DMS79 (cell line): Measurements from ENCODE around the gene SLC12A2.

Source experiments
- DNase-seq: peaks from one replicate; lab custom pipeline; 2025; lab: John Stamatoyannopoulos, UW

Gene SLC12A2

DNA sequence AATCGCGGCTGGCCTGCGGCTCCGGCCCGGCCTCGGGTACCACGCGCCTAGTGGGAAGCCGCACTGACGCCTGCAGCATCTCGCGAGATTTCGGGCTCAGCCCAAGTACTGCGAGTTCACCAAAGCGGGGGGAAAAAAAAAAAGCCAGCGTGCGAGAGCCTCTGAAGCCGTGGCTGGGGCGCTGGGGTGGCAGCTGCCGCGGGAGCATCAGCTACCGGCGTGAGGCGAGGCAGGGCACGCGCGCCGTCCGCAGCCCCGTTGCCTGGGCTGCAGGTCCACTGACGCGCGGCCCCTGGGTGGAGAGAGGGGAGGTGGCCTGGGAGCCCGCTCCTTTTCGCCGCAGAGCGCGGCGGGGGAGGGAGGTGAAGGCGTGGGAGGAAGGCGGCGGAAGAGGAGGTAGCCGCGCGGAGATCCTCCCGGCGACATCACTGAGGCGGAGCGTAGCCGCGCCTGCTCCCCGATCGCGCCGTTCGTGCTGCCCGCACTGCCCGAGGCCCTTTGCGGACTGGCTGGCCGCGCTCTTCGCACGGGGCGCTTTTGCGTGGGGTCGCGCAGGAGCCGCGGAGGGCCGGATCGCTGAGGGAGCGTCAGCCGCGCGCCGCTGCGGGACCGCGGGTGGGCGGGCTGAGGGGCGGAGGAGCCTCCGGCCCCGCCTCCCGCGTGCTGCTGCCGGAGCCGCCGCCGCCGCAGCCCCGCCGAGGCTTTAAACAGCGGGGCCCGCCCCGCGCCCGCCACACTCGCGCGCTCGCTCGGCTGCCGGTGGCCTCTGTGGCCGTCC lies at the start of gene SLC12A2:
SLC12A2 (plus strand) TSS at position 734 of the 778 bp plus-strand sequence. CDS start 189 bp downstream, outside the sequence.
- peak; percentile 68 for DNase-seq

- no peak for DNase-seq
These were observed 47.9 kb upstream of the SLC12A2 start for GRCh38 chr5:128035689-128036088.

GRCh38 chr5:128036950-128037349 lies 46.6 kb upstream of the SLC12A2 start:
- DNase-seq, result no peak

GRCh38 chr5:128038643-128039042 lies 44.9 kb upstream of the SLC12A2 start:
- DNase-seq, result no peak

GRCh38 chr5:128040927-128041326 lies 42.6 kb upstream of the SLC12A2 start:
- no peak for DNase-seq

DNA sequence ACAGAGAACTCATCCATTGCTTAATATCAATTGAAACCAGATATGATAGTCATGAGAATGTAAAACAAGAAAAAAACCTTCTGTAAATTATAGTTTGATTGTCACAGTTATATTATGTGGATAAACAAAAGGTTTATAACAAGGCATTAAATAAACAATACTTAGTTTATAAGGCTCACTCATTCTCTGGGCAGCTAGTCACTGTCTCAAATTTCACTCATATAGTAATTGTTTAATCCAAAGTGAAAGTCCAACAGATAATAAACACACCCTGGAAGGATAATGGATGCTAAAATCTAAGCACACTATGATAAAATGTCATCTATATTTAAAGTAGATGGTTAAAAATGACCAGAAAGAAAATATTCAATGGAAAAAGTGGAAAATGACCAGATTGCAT lies 30.8 kb upstream of the SLC12A2 start:
- DNase-seq, result no peak

DNA sequence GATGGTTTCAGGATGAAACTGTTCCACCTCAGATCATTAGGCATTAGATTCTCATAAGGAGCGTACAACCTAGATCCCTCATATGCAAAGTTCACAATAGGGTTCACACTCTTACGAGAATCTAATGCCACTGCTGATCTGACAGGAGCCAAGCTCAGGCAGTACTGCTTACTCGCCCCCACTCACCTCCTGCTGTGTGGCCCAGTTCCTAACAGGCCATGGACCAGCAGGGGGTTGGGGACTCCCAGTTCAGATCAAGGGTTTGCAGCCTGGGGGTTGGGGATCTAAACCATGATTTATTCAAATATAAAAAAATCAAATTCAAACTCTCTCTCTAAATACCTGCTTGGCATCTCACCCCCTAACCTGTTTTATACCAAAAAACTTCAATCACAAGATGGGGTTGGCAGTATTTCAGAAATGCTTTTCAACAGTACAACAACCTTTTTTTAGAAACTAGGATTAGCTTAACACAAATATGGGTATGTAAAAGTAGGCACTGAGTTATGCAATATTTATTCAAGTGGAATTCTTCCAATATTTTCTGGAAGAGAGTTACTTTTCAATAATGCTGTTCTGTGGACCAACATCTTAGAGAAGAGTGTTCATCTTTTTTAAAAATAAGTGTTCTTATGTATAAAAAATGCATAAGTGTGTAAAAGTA lies 30.1 kb upstream of the SLC12A2 start:
- DNase-seq, result no peak

DNA sequence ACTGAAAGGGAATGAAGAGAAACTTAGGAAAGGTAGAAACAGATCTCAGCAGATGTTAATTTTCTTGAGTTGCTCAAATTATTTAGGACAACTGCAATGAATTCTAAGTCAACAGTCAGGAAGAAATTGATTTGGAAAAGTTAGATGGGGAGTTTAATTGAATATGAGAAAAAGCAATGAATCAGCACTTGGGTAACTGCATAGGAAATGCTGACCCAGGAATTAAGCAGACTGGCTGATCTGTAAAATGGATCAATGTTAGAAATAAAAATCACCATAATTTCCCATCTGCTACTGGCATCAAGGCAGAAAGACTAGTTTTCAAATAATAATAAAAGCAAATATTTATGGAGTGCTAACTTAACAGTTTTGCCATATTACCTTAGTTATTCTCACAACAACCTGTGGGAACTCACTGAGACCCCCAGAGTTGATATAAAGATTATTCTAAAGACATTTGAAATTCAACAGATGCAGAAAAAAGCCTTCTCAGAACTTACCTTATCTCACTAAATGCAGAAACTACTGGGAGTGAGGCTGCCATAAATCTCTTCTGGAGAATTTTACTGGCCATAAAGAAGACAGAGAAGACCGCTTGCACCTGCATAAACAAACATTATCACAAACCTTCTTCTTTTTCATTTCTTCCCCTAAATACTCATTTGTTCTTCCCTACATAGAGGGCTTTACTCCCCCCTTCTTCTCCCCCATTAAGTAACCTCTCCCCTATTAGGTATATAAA lies 22.8 kb upstream of the SLC12A2 start:
- no peak for DNase-seq

DNA sequence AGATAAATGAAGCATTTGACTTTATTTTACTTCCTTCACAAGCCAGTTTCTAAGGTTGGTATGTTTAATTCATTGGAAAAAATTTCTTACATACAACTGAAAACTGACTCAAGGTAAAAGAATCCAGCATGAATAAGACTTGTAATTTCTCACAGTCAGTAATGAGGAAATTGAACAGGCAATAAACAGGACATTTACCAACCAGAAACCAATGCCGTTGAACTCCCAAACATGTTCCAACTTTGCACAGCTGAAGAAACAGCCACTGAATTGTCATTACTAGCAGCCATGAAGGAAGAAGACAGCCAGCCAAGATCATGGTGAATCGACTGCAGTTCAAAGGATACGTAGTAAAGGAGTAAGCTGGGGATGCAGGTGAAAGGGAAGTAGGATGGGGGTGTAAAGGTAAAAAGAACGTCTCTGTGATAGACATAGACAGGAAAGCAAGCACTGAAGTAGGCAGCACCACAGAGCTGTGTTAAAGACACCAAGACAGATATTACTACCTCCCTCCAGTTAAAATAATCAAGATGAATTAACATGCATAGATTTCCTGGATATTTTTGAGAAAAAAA lies 21.3 kb upstream of the SLC12A2 start:
- DNase-seq, result no peak

DNA sequence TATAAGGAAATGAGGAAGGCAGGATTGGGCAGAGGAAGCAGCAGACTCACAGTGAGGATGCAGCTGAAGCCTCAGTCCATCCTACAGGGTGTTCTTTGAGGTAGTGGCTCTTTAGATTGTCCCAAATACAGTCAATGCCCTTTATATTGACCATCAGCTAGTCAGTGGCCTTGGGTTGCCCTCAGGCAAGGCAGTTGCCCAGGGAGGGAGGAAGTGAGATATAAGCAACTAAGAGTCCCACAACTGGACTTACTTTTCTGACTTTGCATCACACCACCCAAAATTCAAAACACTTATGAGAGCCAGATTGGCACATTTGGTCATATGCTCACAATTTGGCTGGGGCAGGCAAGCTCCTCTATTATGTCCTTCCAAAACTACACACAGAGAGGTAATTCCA lies 9.4 kb upstream of the SLC12A2 start:
- DNase-seq, result no peak

DNA sequence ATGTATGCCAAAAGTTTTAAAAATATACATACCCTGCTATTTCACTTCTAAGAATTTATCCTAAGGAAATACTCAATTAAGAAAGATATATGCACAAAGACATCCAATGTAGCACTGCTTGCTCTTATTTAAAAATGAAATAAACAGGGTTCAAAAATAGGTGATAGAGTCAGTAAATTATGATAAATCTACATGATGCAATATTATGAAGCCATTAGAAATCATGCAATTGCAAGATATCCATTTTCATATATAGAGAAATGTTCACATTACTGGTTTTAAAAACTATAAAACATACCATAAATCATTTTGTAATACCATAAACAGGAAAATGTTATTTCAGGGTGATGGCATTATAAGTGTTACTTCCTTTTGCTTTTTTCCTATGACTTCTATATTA lies 8.6 kb upstream of the SLC12A2 start:
- DNase-seq, result no peak

GRCh38 chr5:128077526-128077925 lies 6.0 kb upstream of the SLC12A2 start:
- no peak for DNase-seq

DNA sequence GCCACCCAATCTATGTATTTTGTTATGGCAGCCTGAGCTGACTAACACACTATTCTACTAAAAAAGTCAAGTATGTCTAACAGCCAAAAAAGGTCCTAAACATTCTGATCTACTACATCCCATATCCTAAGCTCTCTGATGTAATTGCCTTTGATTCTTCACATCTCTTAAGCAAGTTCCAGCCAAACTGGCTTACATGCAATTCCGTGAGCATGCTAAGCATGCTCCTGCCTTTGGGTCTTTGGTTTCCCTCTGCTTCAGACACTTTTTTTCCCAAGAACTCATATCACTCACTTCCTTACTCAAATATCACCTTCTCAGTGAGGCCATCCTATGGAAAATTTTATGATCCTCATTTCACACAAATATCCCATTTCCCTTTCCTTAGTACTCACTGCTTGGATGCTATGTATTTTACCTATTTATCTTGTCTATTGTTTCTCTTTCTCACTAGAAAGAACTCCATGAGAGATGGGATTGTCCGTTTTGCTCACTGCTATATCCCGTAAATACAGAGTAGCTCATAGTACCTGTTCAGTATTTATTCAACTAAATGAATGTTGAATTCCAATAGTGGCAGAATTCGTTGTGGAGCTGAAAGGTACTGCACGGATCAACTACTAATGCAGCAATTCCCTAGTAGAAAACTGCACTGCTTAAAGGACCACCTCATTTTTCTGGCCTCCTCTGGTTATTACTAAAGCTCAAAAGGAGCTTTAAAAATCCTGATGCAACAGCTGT lies 2.3 kb upstream of the SLC12A2 start:
- DNase-seq, result no peak

- no peak for DNase-seq
These were observed 974 bp upstream of the SLC12A2 start for GRCh38 chr5:128082551-128083032.

DNA sequence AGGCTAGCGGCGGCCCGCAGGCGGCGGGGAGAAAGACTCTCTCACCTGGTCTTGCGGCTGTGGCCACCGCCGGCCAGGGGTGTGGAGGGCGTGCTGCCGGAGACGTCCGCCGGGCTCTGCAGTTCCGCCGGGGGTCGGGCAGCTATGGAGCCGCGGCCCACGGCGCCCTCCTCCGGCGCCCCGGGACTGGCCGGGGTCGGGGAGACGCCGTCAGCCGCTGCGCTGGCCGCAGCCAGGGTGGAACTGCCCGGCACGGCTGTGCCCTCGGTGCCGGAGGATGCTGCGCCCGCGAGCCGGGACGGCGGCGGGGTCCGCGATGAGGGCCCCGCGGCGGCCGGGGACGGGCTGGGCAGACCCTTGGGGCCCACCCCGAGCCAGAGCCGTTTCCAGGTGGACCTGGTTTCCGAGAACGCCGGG lies 253 bp downstream of the SLC12A2 start:
- no peak for DNase-seq

- no peak for DNase-seq
These were observed 932 bp downstream of the SLC12A2 start for GRCh38 chr5:128084228-128085167.

DNA sequence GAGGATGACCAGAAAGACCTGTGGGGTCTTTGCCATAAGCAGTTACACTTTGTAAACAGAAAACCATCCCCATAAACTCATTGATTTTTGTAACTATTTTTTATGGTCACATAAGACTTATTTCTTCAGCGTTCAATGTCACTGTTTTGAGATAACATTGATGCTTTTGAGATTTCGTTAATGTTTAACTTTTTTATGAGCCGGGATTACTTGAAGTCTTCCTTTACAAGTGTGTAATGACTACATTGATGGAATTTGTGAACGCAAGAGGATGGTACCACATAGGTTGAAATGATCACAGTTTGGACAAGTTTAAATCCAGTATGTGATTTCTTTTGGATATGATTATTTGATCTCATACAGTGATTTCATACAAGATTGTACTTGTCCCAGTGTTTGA lies 1.8 kb downstream of the SLC12A2 start:
- no peak for DNase-seq

- no peak for DNase-seq
These were observed 8.0 kb downstream of the SLC12A2 start for GRCh38 chr5:128091579-128091978.

GRCh38 chr5:128092144-128092543 lies 8.6 kb downstream of the SLC12A2 start:
- no peak for DNase-seq

GRCh38 chr5:128093368-128093767 lies 9.8 kb downstream of the SLC12A2 start:
- no peak for DNase-seq

- DNase-seq, result no peak
These were observed 13.7 kb downstream of the SLC12A2 start for GRCh38 chr5:128097224-128097623.
